ENCODE measurements around the gene LEKR1.
A peak's percentile ranks its signal among the peaks of the same experiment; 100 is the strongest.

LEKR1 gene

GRCh38 chr3:156814295-156814694 lies 11.9 kb upstream of the LEKR1 start:
- Histone ChIP-seq H3K9me3 (ENCODE audit: control insufficient read depth, low read length) (no peaks in the 10 kb centered on the region), H3K23ac (ENCODE audit: low read length in 2 of 2) (no peak overlapping the region), H3K4me1 (ENCODE audit: control insufficient read depth, insufficient read depth, low read depth, low read length) (peaks cover 11% of the 10 kb centered on the region), H3K4me3 (ENCODE audit: insufficient read depth in 1 of 2, low read depth in 1 of 2, low read length in 2 of 2) (no peak overlapping the region), H2BK15ac (ENCODE audit: low read depth, poor library complexity, severe bottlenecking) (no peak overlapping the region), H3K36me3 (ENCODE audit: control insufficient read depth in 1 of 2, insufficient read depth in 2 of 2, low read depth in 1 of 2, low read length in 2 of 2) (no peaks in the 10 kb centered on the region), H3K18ac (ENCODE audit: low read depth in 1 of 2, low read length in 2 of 2) (no peak overlapping the region), H3K14ac (ENCODE audit: low read length in 2 of 2) (no peak overlapping the region), H4K91ac (ENCODE audit: low read length) (no peak overlapping the region), H2BK120ac (ENCODE audit: low read depth, low read length) (no peak overlapping the region), H3K9ac (ENCODE audit: low read length) (no peak overlapping the region), H4K8ac (ENCODE audit: low read length) (no peak overlapping the region), H2AK5ac (ENCODE audit: low read length, severe bottlenecking) (no peak overlapping the region), H3K4me2 (ENCODE audit: low read length, poor library complexity, severe bottlenecking) (no peak overlapping the region), H2BK5ac (ENCODE audit: low read depth, low read length, poor library complexity, severe bottlenecking) (no peak overlapping the region), H2AFZ (ENCODE audit: low read depth, low read length) (no peak overlapping the region), H3K27ac (ENCODE audit: low read length, poor library complexity, severe bottlenecking) (no peak overlapping the region), H3K4ac (ENCODE audit: low read depth in 1 of 2, low read length in 2 of 2) (no peak overlapping the region), H2BK12ac (ENCODE audit: low read length in 2 of 2) (no peak overlapping the region), H3K27me3 (ENCODE audit: control insufficient read depth in 1 of 2, insufficient read depth in 1 of 2, low read length in 2 of 2) (no peaks in the 10 kb centered on the region), H3K79me1 (replicated peaks; ENCODE audit: low read length, poor library complexity, severe bottlenecking) (peaks cover 6% of the 10 kb centered on the region)
- WGBS = 100% methylated on average over 1 of the region's 2 CpGs
- no peak for DNase-seq

DNA sequence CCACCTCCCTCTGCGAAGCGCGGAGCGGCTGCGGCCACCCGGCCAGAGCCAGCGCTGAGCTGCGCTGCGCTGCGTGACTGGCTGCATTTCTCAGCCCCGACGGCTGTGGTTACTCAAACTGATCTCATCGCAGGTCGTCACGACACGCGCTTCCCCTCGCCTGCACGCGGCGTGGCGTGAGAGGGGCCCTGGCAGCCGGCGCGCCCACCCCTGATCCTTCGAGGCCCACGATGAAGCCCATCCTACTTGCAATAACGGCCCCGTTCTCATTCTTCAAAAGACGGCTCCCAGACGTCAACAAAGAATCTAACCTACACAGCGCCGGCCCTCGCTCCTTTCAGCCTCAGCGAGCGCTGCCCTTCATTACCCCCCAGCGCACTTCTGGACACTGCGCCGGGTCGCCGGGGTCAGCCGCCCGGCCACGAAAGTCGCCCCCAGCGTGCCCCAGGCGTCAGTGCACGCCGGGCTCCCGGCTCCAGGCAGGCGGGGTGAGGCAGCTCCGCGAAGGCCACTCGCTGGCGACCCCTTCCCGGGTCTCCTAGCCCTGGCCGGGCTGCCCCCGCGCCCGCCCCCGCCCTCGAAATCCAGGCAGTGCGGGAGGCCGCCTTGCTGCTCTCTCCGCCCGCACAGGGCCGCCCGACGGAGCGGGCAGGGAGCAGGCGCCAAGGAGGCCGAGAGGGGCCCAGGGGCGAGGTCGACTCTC lies 9.9 kb upstream of the LEKR1 start:
- H3K9me3 ChIP-seq (ENCODE audit: control insufficient read depth, low read length) = no peaks in the 10 kb centered on the region
- H2AK5ac ChIP-seq (ENCODE audit: low read length, severe bottlenecking) = no peak overlapping the region
- H3K4me3 ChIP-seq (ENCODE audit: insufficient read depth in 1 of 2, low read depth in 1 of 2, low read length in 2 of 2) = peak overlapping the region; percentile 58 to 78
- H3K18ac ChIP-seq (ENCODE audit: low read depth in 1 of 2, low read length in 2 of 2) = peak overlapping the region; percentile 65 to 83
- H3K9ac ChIP-seq (ENCODE audit: low read length) = peak overlapping the region; percentile 91
- peak overlapping the region in 1 of 2 experiments; percentile 96 for H3K14ac ChIP-seq (ENCODE audit: low read length in 2 of 2)
- peak overlapping the region; percentile 60 for H3K27ac ChIP-seq (ENCODE audit: low read length, poor library complexity, severe bottlenecking)
- H2BK15ac ChIP-seq (ENCODE audit: low read depth, poor library complexity, severe bottlenecking) = peak overlapping the region; percentile 68
- peak overlapping the region; percentile 92 for H2BK5ac ChIP-seq (ENCODE audit: low read depth, low read length, poor library complexity, severe bottlenecking)
- peak overlapping the region; percentile 82 for H4K8ac ChIP-seq (ENCODE audit: low read length)
- no peaks in the 10 kb centered on the region for H3K27me3 ChIP-seq (ENCODE audit: control insufficient read depth in 1 of 2, insufficient read depth in 1 of 2, low read length in 2 of 2)
- peak overlapping the region; percentile 90 for H3K4me2 ChIP-seq (ENCODE audit: low read length, poor library complexity, severe bottlenecking)
- peaks cover 11% of the 10 kb centered on the region for H3K4me1 ChIP-seq (ENCODE audit: control insufficient read depth, insufficient read depth, low read depth, low read length)
- H2BK120ac ChIP-seq (ENCODE audit: low read depth, low read length) = peak overlapping the region; percentile 69
- peak overlapping the region; percentile 90 for H4K91ac ChIP-seq (ENCODE audit: low read length)
- peak overlapping the region in 1 of 2 experiments; percentile 78 for H3K23ac ChIP-seq (ENCODE audit: low read length in 2 of 2)
- H3K79me1 ChIP-seq (replicated peaks; ENCODE audit: low read length, poor library complexity, severe bottlenecking) = peaks cover 4% of the 10 kb centered on the region
- peak overlapping the region; percentile 9 to 81 for H2BK12ac ChIP-seq (ENCODE audit: low read length in 2 of 2)
- DNase-seq = peak; percentile 94
- H3K4ac ChIP-seq (ENCODE audit: low read depth in 1 of 2, low read length in 2 of 2) = peak overlapping the region; percentile 29 to 99
- H3K36me3 ChIP-seq (ENCODE audit: control insufficient read depth in 1 of 2, insufficient read depth in 2 of 2, low read depth in 1 of 2, low read length in 2 of 2) = no peaks in the 10 kb centered on the region
- H2AFZ ChIP-seq (ENCODE audit: low read depth, low read length) = peak overlapping the region; percentile 81
- 3% methylated on average over 71 of the region's 74 CpGs for WGBS

GRCh38 chr3:156816794-156817645 lies 9.1 kb upstream of the LEKR1 start:
- Histone ChIP-seq H3K27me3 (ENCODE audit: control insufficient read depth in 1 of 2, insufficient read depth in 1 of 2, low read length in 2 of 2) (no peaks in the 10 kb centered on the region), H3K79me1 (replicated peaks; ENCODE audit: low read length, poor library complexity, severe bottlenecking) (peaks cover 4% of the 10 kb centered on the region), H3K23ac (ENCODE audit: low read length in 2 of 2) (peak overlapping the region in 1 of 2 experiments; percentile 78), H2BK12ac (ENCODE audit: low read length in 2 of 2) (peak overlapping the region in 1 of 2 experiments; percentile 81), H3K4me3 (ENCODE audit: insufficient read depth in 1 of 2, low read depth in 1 of 2, low read length in 2 of 2) (peak overlapping the region; percentile 58 to 78), H3K18ac (ENCODE audit: low read depth in 1 of 2, low read length in 2 of 2) (peak overlapping the region; percentile 65 to 83), H3K4ac (ENCODE audit: low read depth in 1 of 2, low read length in 2 of 2) (peak overlapping the region; percentile 27 to 99), H4K8ac (ENCODE audit: low read length) (peak overlapping the region; percentile 82), H2BK15ac (ENCODE audit: low read depth, poor library complexity, severe bottlenecking) (peak overlapping the region; percentile 40), H2AK5ac (ENCODE audit: low read length, severe bottlenecking) (no peak overlapping the region), H2AFZ (ENCODE audit: low read depth, low read length) (peak overlapping the region; percentile 81), H2BK120ac (ENCODE audit: low read depth, low read length) (peak overlapping the region; percentile 80), H3K36me3 (ENCODE audit: control insufficient read depth in 1 of 2, insufficient read depth in 2 of 2, low read depth in 1 of 2, low read length in 2 of 2) (no peaks in the 10 kb centered on the region), H3K9ac (ENCODE audit: low read length) (peak overlapping the region; percentile 91), H3K14ac (ENCODE audit: low read length in 2 of 2) (peak overlapping the region in 1 of 2 experiments; percentile 96), H3K27ac (ENCODE audit: low read length, poor library complexity, severe bottlenecking) (peak overlapping the region; percentile 95), H2BK5ac (ENCODE audit: low read depth, low read length, poor library complexity, severe bottlenecking) (peak overlapping the region; percentile 92), H3K4me2 (ENCODE audit: low read length, poor library complexity, severe bottlenecking) (peak overlapping the region; percentile 90), H3K9me3 (ENCODE audit: control insufficient read depth, low read length) (no peaks in the 10 kb centered on the region), H3K4me1 (ENCODE audit: control insufficient read depth, insufficient read depth, low read depth, low read length) (peaks cover 11% of the 10 kb centered on the region), H4K91ac (ENCODE audit: low read length) (peak overlapping the region; percentile 90)
- WGBS = 1% methylated on average over 66 of the region's 70 CpGs
- DNase-seq = peak; percentile 97

Measured in mesenchymal stem cell (in vitro differentiated cells and primary cell).